ENCODE data around the gene MINDY4. TPM values are rescaled to one million over a fixed set of nuclear protein-coding genes. Genes with fewer than 3 reads are reported as not detected.

Gene MINDY4
- total and polyA plus RNA-seq, 10 of the 15 experiments (the other 5 are each of a cell fraction or from before 2014, with no cell fraction given), result 0.10 to 0.90 (median 0.40) TPM

GRCh38 chr7:30780941-30781340 lies 9.7 kb downstream of the MINDY4 start:
- Histone ChIP-seq H3K36me3 (ENCODE audit: control insufficient read depth in 2 of 2, insufficient read depth in 2 of 2, low read length in 1 of 2) (no peaks in the 10 kb centered on the region; a peak in 1 of 4 replicates), H3K9me3 (replicated peaks; ENCODE audit: control insufficient read depth, insufficient read depth, low read length) (no peaks in the 10 kb centered on the region), H3K27ac (ENCODE audit: control insufficient read depth, insufficient read depth) (no peak overlapping the region), H4K20me1 (ENCODE audit: control insufficient read depth, insufficient read depth) (no peaks in the 10 kb centered on the region), H3K4me2 (ENCODE audit: control insufficient read depth, insufficient read depth) (no peak overlapping the region), H3K79me2 (ENCODE audit: control insufficient read depth, insufficient read depth, low read length) (no peaks in the 10 kb centered on the region), H3K9ac (ENCODE audit: control insufficient read depth, insufficient read depth, low read length) (no peak overlapping the region), H3K27me3 (replicated peaks in 1 of 2; ENCODE audit: control insufficient read depth in 2 of 2, insufficient read depth in 2 of 2, low read length in 1 of 2) (no peaks in the 10 kb centered on the region), H3K4me1 (ENCODE audit: control insufficient read depth, insufficient read depth, low read length) (no peaks in the 10 kb centered on the region), H3K4me3 (no peak overlapping the region), H2AFZ (ENCODE audit: control insufficient read depth, low read depth, low read length) (no peak overlapping the region)
- BruUV-seq (replicated peaks), result no TSS peak
- no peak for ATAC-seq
- no peak for FAIRE-seq
- RAD21 ChIA-PET (ENCODE audit: unreplicated experiment), result no interaction called here
- POLR2A ChIA-PET, result no interaction called here
- intact Hi-C loops (cut with micrococcal nuclease; ENCODE audit: unreplicated experiment), result no loop called here
- WGBS (ENCODE audit: insufficient coverage, insufficient replicate concordance, low lambda C conversion rate, missing lambda C conversion rate), result 94% methylated on average over 4 of the region's 4 CpGs
- TF ChIP-seq EED (IDR thresholded peaks at IDR 0.05; ENCODE audit: low read depth) (no peak), BMI1 (IDR thresholded peaks at IDR 0.05; ENCODE audit: borderline replicate concordance) (no peak), ZBTB11 (CRISPR knock-in tag; IDR thresholded peaks at IDR 0.05) (no peak), PAX5 (IDR thresholded peaks at IDR 0.05; ENCODE audit: borderline replicate concordance, low read depth, low read length) (no peak)
- SMC1A ChIA-PET (ENCODE audit: uncharacterized antibody, unreplicated experiment), result interaction anchor here (0.6 to 1.3 kb wide), 3 partner anchors 16 to 43 kb away, joined by 3 to 4 read pairs (median 3); no protein-coding TSS in a partner anchor
- CTCF ChIA-PET, result interaction anchor here (1.0 to 1.2 kb wide), 2 partner anchors 9 to 19 kb away, joined by 4 read pairs; no protein-coding TSS in a partner anchor
- no peak for DNase-seq (ENCODE audit: low read depth, low spot score)
- in situ Hi-C loops (cut with MboI), result no loop called here
